GM12878 (cell line): ENCODE data around the gene C10orf105. TPM values are rescaled to one million over a fixed set of nuclear protein-coding genes. Genes with fewer than 3 reads are reported as not detected.

ENCODE experiments used
- ATAC-seq: fragments of 200-7000 bp; cut with Tn5 transposase; 3 replicates; pipeline ENCODE4 v1.9.1; 2020; ENCODE audit warnings: mild to moderate bottlenecking, moderate library complexity
- BruUV-seq: library from RNA; stranded (reverse); fragments of 400-500 nt; replicated peaks from 2 replicates; lab custom pipeline; 2021; lab: Mats Ljungman, UMichigan
- CTCF ChIA-PET: fragments of 300-600 bp; sonication (Branson Sonifier 250); formaldehyde crosslinking; extraction: SDS; loops from one replicate; lab custom pipeline; 2021; ENCODE audit warnings: inconsistent platforms; lab: Yijun Ruan, JAX
- POLR2A ChIA-PET: fragments of 350-600 bp; formaldehyde crosslinking; extraction: SDS; loops from one replicate; lab custom pipeline; 2021; ENCODE audit warnings: inconsistent platforms; lab: Charles Lee
- RAD21 ChIA-PET: fragments of 300-600 bp; sonication (Branson Sonifier 250); formaldehyde crosslinking; loops from one replicate; lab custom pipeline; 2023; ENCODE audit warnings: antibody characterized with exemption; ENCODE audit not compliant: unreplicated experiment; lab: Charles Lee
- SMC1A ChIA-PET: fragments of 300-600 bp; sonication (Branson Sonifier 250); formaldehyde crosslinking; loops from one replicate; lab custom pipeline; 2023; ENCODE audit not compliant: unreplicated experiment, uncharacterized antibody; lab: Charles Lee
- DNase-seq: peaks from one replicate; pipeline ENCODE4 v3.0.0-alpha.2; 2011; ENCODE audit warnings: low read depth, low spot score
- FAIRE-seq: peaks from 3 replicates; lab custom pipeline; 2011; peaks lifted over from hg19 to GRCh38; lab: Jason Lieb, UNC
- H2AFZ ChIP-seq: 2 replicates; pipeline ENCODE4 v1.6.0; 2011; ENCODE audit warnings: low read depth, low read length, control low read depth; ENCODE audit not compliant: control insufficient read depth
- H3K27ac ChIP-seq: 2 replicates; pipeline ENCODE4 v1.5.1; 2011; ENCODE audit warnings: control low read depth; ENCODE audit not compliant: control insufficient read depth, insufficient read depth
- H3K27me3 ChIP-seq, 2 experiments: replicated peaks in 1 of 2; 2 replicates each; pipeline versions ENCODE4 v1.6.0 to v1.6.1; 2011; ENCODE audit warnings: low read length in 1 of 2; ENCODE audit not compliant: control insufficient read depth in 2 of 2, insufficient read depth in 2 of 2
- H3K36me3 ChIP-seq, 2 experiments: 2 replicates each; pipeline ENCODE4 v1.5.1; 2011; ENCODE audit warnings: low read length in 1 of 2; ENCODE audit not compliant: control insufficient read depth in 2 of 2, insufficient read depth in 2 of 2
- H3K4me1 ChIP-seq: 2 replicates; pipeline ENCODE4 v1.6.1; 2011; ENCODE audit warnings: mild to moderate bottlenecking, low read length, moderate library complexity, mixed read lengths; ENCODE audit not compliant: control insufficient read depth, insufficient read depth
- H3K4me2 ChIP-seq: 2 replicates; pipeline ENCODE4 v1.6.0; 2011; ENCODE audit warnings: control low read depth; ENCODE audit not compliant: control insufficient read depth, insufficient read depth
- H3K4me3 ChIP-seq: fragments of 200-600 bp; sonication (generic); 2 replicates; pipeline ENCODE4 v1.5.1; 2016
- H3K79me2 ChIP-seq: 2 replicates; pipeline ENCODE4 v1.6.0; 2011; ENCODE audit warnings: low read length; ENCODE audit not compliant: control insufficient read depth, insufficient read depth
- H3K9ac ChIP-seq: 2 replicates; pipeline ENCODE4 v1.8.0; 2011; ENCODE audit warnings: low read length, control low read depth, mixed read lengths; ENCODE audit not compliant: control insufficient read depth, insufficient read depth
- H3K9me3 ChIP-seq: replicated peaks from 3 replicates; pipeline ENCODE4 v1.5.1; 2011; ENCODE audit warnings: mild to moderate bottlenecking, low read length; ENCODE audit not compliant: control insufficient read depth, insufficient read depth
- H4K20me1 ChIP-seq: 2 replicates; pipeline ENCODE4 v1.6.0; 2011; ENCODE audit not compliant: control insufficient read depth, insufficient read depth
- FOXK2 ChIP-seq: fragments of 450-650 bp; IDR thresholded peaks from 2 replicates; pipeline ENCODE4 v1.6.1; 2017; ENCODE audit warnings: mild to moderate bottlenecking, moderate library complexity
- GABPA ChIP-seq: IDR thresholded peaks from 2 replicates; pipeline ENCODE4 v1.6.1; 2014; ENCODE audit warnings: antibody characterized with exemption, low read depth, mild to moderate bottlenecking, inconsistent platforms
- MYB ChIP-seq: fragments of 150-350 bp; IDR thresholded peaks from 2 replicates; pipeline ENCODE4 v1.6.1; 2014; ENCODE audit warnings: mild to moderate bottlenecking, low read depth, low read length, borderline replicate concordance
- MYC ChIP-seq: IDR thresholded peaks from 2 replicates; pipeline ENCODE4 v1.6.1; 2011; ENCODE audit warnings: mild to moderate bottlenecking, low read length, moderate library complexity, inconsistent platforms; ENCODE audit not compliant: insufficient read depth, insufficient replicate concordance, insufficient read length, severe bottlenecking
- NFYB ChIP-seq: IDR thresholded peaks from 2 replicates; pipeline ENCODE4 v1.6.1; 2011; ENCODE audit warnings: low read depth, mild to moderate bottlenecking, low read length, improper control_type of control experiment, moderate library complexity; ENCODE audit not compliant: insufficient read depth
- NR2C1 ChIP-seq: fragments of 450-650 bp; IDR thresholded peaks from 2 replicates; pipeline ENCODE4 v1.6.1; 2017; ENCODE audit warnings: antibody characterized with exemption, mild to moderate bottlenecking, moderate library complexity
- PKNOX1 ChIP-seq: fragments of 450-650 bp; IDR thresholded peaks from 2 replicates; pipeline ENCODE4 v1.6.1; 2016; ENCODE audit warnings: mild to moderate bottlenecking
- POLR2A ChIP-seq: IDR thresholded peaks from 2 replicates; pipeline ENCODE4 v1.6.1; 2011; ENCODE audit warnings: low read depth, mild to moderate bottlenecking, low read length
- STAT3 ChIP-seq: IDR thresholded peaks from 2 replicates; pipeline ENCODE4 v1.6.1; 2011; ENCODE audit warnings: low read depth, low read length, improper control_type of control experiment
- ZNF217 ChIP-seq: fragments of 450-650 bp; IDR thresholded peaks from 2 replicates; pipeline ENCODE4 v1.6.1; 2017; ENCODE audit warnings: antibody characterized with exemption, mild to moderate bottlenecking
- WGBS: methylation state at CpG from one replicate; pipeline ENCODE4 v1.1.6; 2016; ENCODE audit warnings: low lambda C conversion rate; ENCODE audit not compliant: insufficient replicate concordance, insufficient coverage; ENCODE audit errors: missing lambda C conversion rate; 5-methylcytosine and 5-hydroxymethylcytosine counted together
- in situ Hi-C: fragments of 300-500 bp; cut with MboI; formaldehyde crosslinking; loops from 9 replicates; pipeline ENCODE4 v1.14.3; 2018; ENCODE audit warnings: mixed read lengths
- intact Hi-C: fragments of 100-400 bp; cut with micrococcal nuclease; formaldehyde crosslinking; loops from one replicate; pipeline ENCODE4 v1.14.2; 2022; ENCODE audit not compliant: unreplicated experiment
- polyA plus RNA-seq, 11 experiments: library from polyadenylated mRNA; depleted of rRNA in 4 of 11; unstranded in 6 of 11; stranded (reverse) in 5 of 11; fragments of >200 nt; fragmentation: Nextera tagmentation in 4 of 11; fragmentation: Illumina TruSeq in 1 of 11; extraction: Ambion mirVana in 4 of 11; extraction: Trizol in 1 of 11; gene quantifications; 1 replicate in 1 of 11; 2 replicates in 10 of 11; pipeline versions ENCODE4 v1.2.1 to v1.2.3, GENCODE V29; 2011 to 2016; ENCODE audit warnings: inconsistent platforms in 2 of 11, missing spikeins in 2 of 11, low read depth in 1 of 11
- total RNA-seq, 4 experiments: library from RNA; depleted of rRNA in 3 of 4; stranded (reverse); fragments of >200 nt in 3 of 4; fragmentation: Illumina TruSeq in 1 of 4; extraction: Trizol in 1 of 4; gene quantifications; 2 replicates each; pipeline versions ENCODE4 v1.2.1 to v1.2.3, GENCODE V29; 2013 to 2021
- TF ChIP-seq, protein P1 (sequence below): IDR thresholded peaks from 2 replicates; pipeline ENCODE4 v1.6.1; 2011; ENCODE audit warnings: borderline replicate concordance, low read depth, mild to moderate bottlenecking, moderate library complexity, mixed read lengths, low read length; ENCODE audit not compliant: insufficient read depth; ENCODE audit errors: extremely low read length

Gene C10orf105
- total and polyA plus RNA-seq, 10 of the 15 experiments (the other 5 are each of a cell fraction or from before 2014, with no cell fraction given) = 0.04 to 0.06 (median 0.05) TPM; not detected in 7

DNA sequence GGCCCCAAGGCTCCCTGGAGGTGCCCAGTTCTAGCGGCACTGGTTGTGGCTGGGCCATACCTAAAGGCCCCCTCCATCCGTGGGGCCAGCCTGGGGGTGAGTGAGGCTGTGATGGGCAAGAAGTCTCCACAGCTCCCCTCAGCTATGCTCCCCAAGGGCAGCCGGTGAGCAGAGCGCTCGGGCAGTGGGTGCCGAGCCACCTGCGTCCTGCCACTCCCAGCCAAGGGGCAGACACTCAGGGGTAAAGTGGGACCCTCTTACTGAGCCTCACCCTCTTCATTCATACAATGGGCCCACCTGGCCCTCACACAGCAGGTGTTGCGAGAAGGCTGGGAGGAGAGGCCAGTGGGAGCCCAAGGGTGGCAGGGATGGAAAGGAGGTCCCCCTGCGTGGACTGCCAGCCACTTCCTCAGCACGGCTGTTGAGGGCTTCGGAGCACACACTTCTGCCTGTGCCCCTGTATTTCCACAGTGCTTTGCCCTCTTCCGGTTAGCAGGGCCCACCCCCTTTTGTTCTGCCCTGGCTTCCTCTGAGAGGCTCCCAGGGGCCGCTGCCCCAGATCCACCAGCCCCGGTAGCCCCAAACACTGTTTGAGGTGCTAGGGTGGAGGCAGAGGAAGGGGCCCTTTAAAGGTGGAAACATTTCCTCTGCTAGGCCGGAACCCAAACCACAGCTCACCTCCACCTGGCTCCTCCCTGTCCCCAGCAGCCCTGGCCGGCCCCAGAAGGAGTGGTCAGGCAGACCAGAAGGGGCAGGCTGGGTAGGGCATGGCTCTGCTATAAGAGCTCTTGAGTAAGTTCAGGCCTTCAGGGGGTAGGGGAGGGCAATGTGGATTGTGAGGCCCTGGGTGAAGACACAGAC, 16.4 kb upstream of the C10orf105 start:
- Histone ChIP-seq H3K27ac (peak overlapping the region; percentile 4; the same call in 1 of the 2 replicates), H3K27me3 (no peaks in the 10 kb centered on the region), H3K4me1 (peaks cover 17% of the 10 kb centered on the region), H3K9ac (no peak overlapping the region; the same call in 1 of the 2 replicates), H2AFZ (peak overlapping the region; percentile 73), H4K20me1 (no peaks in the 10 kb centered on the region), H3K9me3 (no peaks in the 10 kb centered on the region), H3K4me3 (no peak overlapping the region), H3K79me2 (no peaks in the 10 kb centered on the region), H3K4me2 (peak overlapping the region; percentile 21; the same call in 1 of the 2 replicates), H3K36me3 (no peaks in the 10 kb centered on the region)
- ChIA-PET CTCF (interaction anchor here (1.0 kb wide), 1 partner anchor 160 kb away, joined by 3 read pairs; no protein-coding TSS in a partner anchor), RAD21 (interaction anchor here (0.6 kb wide), 1 partner anchor 25 kb away, joined by 3 read pairs; no protein-coding TSS in a partner anchor), SMC1A (no interaction called here), POLR2A (no interaction called here)
- FAIRE-seq = no peak
- TF ChIP-seq GABPA (no peak), POLR2A (peak; percentile 40; the same call in 1 of the 2 replicates)
- peak; percentile 39 for ATAC-seq
- BruUV-seq = no TSS peak
- WGBS = 42% methylated on average over 15 of the region's 16 CpGs
- intact Hi-C loops = no loop called here
- in situ Hi-C loops = no loop called here
- DNase-seq = no peak

DNA sequence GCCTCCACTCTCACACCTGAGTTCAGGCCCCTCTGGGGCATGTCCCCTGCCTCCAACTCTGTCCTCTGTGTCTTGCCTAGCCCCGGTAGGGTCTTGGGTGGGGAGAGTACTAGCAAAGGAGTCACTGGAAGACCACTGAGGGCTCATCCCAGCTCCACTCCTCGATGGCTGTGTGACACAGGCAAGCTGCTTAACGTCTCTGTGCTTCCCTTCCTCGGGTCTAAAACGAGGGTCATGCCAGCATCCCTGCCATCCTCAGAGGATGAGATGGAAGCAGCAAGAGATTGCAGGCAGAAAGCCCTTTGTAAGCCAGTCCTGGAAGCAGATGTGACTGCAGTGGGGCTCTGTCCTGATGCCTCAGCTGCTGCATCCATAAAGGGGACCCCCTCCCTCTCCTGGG, 15.2 kb upstream of the C10orf105 start:
- no peak overlapping the region for H3K4me3 ChIP-seq
- H3K9ac ChIP-seq = no peak overlapping the region
- FAIRE-seq (no peak), DNase-seq (no peak), ATAC-seq (no peak)
- 46% methylated on average over 5 of the region's 5 CpGs for WGBS
- POLR2A ChIA-PET = no interaction called here
- no peaks in the 10 kb centered on the region for H3K36me3 ChIP-seq
- no TSS peak for BruUV-seq
- no peaks in the 10 kb centered on the region for H4K20me1 ChIP-seq
- H3K4me2 ChIP-seq = no peak overlapping the region
- H3K79me2 ChIP-seq = no peaks in the 10 kb centered on the region
- SMC1A ChIA-PET = no interaction called here
- RAD21 ChIA-PET = interaction anchor here (0.6 kb wide), 1 partner anchor 24 kb away, joined by 3 read pairs; no protein-coding TSS in a partner anchor
- no peak overlapping the region for H3K27ac ChIP-seq
- H3K27me3 ChIP-seq = no peaks in the 10 kb centered on the region
- intact Hi-C loops (no loop called here), in situ Hi-C loops (no loop called here)
- no peaks in the 10 kb centered on the region for H3K9me3 ChIP-seq
- H2AFZ ChIP-seq = no peak overlapping the region
- peaks cover 22% of the 10 kb centered on the region for H3K4me1 ChIP-seq
- CTCF ChIA-PET = interaction anchor here (1.0 kb wide), 1 partner anchor 162 kb away, joined by 3 read pairs; no protein-coding TSS in a partner anchor
- TF ChIP-seq NR2C1 (no peak), NFYB (no peak), MYC (no peak), PKNOX1 (no peak), FOXK2 (no peak), STAT3 (no peak), MYB (no peak), ZNF217 (no peak)
- TF ChIP-seq, protein P1, sequence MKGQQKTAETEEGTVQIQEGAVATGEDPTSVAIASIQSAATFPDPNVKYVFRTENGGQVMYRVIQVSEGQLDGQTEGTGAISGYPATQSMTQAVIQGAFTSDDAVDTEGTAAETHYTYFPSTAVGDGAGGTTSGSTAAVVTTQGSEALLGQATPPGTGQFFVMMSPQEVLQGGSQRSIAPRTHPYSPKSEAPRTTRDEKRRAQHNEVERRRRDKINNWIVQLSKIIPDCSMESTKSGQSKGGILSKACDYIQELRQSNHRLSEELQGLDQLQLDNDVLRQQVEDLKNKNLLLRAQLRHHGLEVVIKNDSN = no peak
